Thymus (tissue), 11 donors: ENCODE measurements around the gene GLP1R. TPM values are rescaled to one million over a fixed set of nuclear protein-coding genes. Genes with fewer than 3 reads are reported as not detected.

Source experiments
- DNase-seq, 9 donors: peaks; one replicate each; pipeline ENCODE4 v3.0.0-alpha.2; 2013; ENCODE audit warnings: low spot score in 9 of 9, low read depth in 6 of 9, missing footprints in 1 of 9
- H3K27ac ChIP-seq, 2 donors: one replicate each; pipeline ENCODE4 v1.5.1; 2013; ENCODE audit warnings: control low read depth in 1 of 2, low read depth in 1 of 2, low read length in 1 of 2, mild to moderate bottlenecking in 1 of 2, moderate library complexity in 1 of 2
- H3K27me3 ChIP-seq, 2 donors: one replicate each; pipeline ENCODE4 v1.5.1; 2013; ENCODE audit warnings: low read length in 1 of 2; ENCODE audit not compliant: control insufficient read depth in 2 of 2, insufficient read depth in 1 of 2
- H3K36me3 ChIP-seq, 2 donors: one replicate each; pipeline ENCODE4 v1.5.1; 2013; ENCODE audit warnings: low read length in 1 of 2, mild to moderate bottlenecking in 1 of 2, moderate library complexity in 1 of 2; ENCODE audit not compliant: control insufficient read depth in 2 of 2, insufficient read depth in 2 of 2
- H3K4me1 ChIP-seq, 2 donors: one replicate each; pipeline ENCODE4 v1.5.1; 2013; ENCODE audit warnings: low read length in 2 of 2; ENCODE audit not compliant: control insufficient read depth in 2 of 2, insufficient read depth in 2 of 2
- H3K4me3 ChIP-seq, 2 donors: one replicate each; pipeline ENCODE4 v1.5.1; 2013; ENCODE audit warnings: low read length in 2 of 2, control low read depth in 1 of 2, mild to moderate bottlenecking in 1 of 2
- H3K9me3 ChIP-seq, 2 donors: one replicate each; pipeline ENCODE4 v1.5.1; 2013; ENCODE audit warnings: low read length in 1 of 2, mild to moderate bottlenecking in 1 of 2; ENCODE audit not compliant: control insufficient read depth in 2 of 2, insufficient read depth in 1 of 2
- WGBS: extraction: QIAGEN DNeasy Blood & Tissue Kit; methylation state at CpG from one replicate; pipeline ENCODE4 v1.1.7; 2013; 5-methylcytosine and 5-hydroxymethylcytosine counted together
- polyA plus RNA-seq: library from polyadenylated mRNA; stranded (reverse); fragments of 200-250 nt; gene quantifications from one replicate; pipeline ENCODE4 v1.2.3, GENCODE V29; 2013
- total RNA-seq: library from RNA; stranded (reverse); fragments of 120-200 nt; gene quantifications from one replicate; pipeline ENCODE4 v1.2.4, GENCODE V29; 2013
- donor health status: healthy.

Gene GLP1R
- total and polyA plus RNA-seq, 2 donors = under 0.01 to 0.07 TPM

DNA sequence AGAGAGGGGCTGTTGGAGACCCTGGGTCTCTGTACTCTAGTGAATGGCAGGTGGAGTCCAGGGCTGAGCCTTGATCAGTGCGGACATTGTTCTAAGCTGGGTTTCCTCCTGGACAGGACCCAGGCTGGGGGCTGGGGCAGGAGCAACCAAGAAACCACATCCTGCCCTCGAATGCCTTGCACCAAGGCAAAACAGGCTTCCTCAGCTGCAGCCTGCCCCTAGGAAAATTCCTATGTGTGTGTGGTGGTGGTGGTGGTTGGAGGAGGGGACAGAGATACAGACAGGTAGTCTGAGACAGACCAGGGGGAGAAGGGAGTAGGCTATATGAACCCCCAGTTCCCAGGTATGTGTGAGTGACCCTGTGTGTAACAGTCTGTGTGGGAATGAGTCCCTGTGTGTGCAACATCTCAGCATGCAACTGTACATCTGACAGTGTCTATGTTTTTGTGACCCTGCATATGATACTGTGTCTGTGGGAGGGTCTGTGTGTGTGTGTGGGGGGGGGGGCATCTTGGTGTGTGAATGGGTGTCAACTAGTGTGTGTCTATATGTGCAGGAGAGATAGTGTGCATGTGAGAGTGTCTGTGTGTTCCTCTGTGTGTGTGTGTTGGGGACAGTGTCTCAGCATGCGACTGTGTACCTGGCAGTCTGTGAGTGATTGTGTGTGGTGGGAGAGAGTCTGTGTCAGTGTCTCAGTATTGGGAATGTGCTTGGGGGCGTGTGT, 3.0 kb downstream of the GLP1R start:
- Histone ChIP-seq H3K9me3 (no peaks in the 10 kb centered on the region), H3K4me3 (no peak overlapping the region), H3K36me3 (no peaks in the 10 kb centered on the region), H3K27ac (no peak overlapping the region), H3K27me3 (peaks cover 26 to 63% of the 10 kb centered on the region in 2 donors), H3K4me1 (peaks cover 0 to 4% of the 10 kb centered on the region in 2 donors)
- DNase-seq = no peak
- 51% methylated on average over 4 of the region's 4 CpGs for WGBS

DNA sequence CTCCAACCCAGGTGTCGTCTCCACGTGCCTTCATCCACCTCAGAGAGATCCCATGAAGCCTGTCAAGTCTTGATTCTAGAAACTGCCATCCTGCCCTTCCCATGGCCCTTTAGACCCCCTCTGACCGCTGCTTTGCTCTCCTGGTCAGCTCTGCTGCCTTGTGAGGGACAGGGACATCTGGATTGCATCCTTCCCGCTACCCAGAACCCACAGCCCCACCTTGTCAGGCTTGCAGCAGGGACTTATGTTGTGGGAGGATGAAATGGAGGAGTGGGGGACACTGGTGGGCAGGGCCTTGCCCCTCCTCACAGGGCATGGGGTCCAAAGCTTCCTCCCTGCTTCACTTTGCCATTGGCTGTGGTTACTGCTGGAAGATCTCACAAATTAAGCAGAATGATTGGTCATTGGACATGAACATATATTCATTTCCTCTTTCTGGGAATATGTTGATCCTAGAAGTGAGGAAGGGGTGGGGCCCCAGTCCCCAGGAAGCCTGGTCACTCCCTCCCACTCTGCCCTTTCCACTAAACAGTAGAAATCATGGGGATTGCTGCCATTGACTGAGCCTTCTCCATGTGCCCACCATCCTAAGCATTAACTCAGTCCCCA, 4.5 kb downstream of the GLP1R start:
- peaks cover 12 to 47% of the 10 kb centered on the region in 2 donors for H3K27me3 ChIP-seq
- no peaks in the 10 kb centered on the region for H3K36me3 ChIP-seq
- no peak overlapping the region for H3K27ac ChIP-seq
- peaks cover 0 to 4% of the 10 kb centered on the region in 2 donors for H3K4me1 ChIP-seq
- H3K9me3 ChIP-seq = no peaks in the 10 kb centered on the region
- 96% methylated on average over 4 of the region's 4 CpGs for WGBS
- DNase-seq = no peak
- no peak overlapping the region for H3K4me3 ChIP-seq

DNA sequence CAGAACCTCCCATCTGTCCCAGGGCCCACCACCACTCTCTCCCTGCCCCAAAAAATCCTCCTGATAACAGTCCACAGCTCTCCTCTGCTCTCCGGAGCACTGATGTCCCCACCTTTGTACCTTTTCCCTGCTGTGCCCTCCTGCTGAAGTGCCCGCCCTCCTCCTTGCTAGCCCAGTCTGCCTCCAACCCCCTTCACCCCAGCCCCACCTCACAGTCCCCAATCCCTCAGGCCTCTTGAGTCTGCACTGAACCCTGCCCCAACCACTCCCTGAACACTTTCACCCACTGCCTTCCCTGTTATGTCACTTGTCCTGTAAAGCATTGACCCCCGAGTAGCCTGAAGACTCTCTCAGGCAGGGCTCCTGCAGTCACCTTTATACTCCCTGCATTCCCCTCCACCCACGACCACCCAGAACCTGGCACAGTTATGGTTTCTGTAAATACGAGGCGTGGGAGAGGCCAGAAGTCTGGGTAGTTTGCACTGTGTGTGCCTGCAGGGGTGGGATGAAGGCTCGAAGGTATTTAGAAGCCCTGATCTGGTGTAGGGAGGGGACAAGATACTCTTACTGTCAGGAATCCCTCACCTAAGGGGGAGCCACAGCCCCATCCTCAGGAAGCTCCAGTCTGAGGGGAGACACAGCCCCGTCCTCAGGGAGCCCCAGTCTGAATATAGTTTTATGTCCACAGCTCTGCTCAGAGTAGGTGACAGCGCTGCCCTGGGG, 5.4 kb downstream of the GLP1R start:
- peaks cover 5 to 38% of the 10 kb centered on the region in 2 donors for H3K27me3 ChIP-seq
- no peak overlapping the region for H3K27ac ChIP-seq
- no peaks in the 10 kb centered on the region for H3K36me3 ChIP-seq
- DNase-seq = no peak
- 92% methylated on average over 9 of the region's 9 CpGs for WGBS
- H3K4me1 ChIP-seq = no peaks in the 10 kb centered on the region
- H3K9me3 ChIP-seq = no peaks in the 10 kb centered on the region
- H3K4me3 ChIP-seq = no peak overlapping the region

DNA sequence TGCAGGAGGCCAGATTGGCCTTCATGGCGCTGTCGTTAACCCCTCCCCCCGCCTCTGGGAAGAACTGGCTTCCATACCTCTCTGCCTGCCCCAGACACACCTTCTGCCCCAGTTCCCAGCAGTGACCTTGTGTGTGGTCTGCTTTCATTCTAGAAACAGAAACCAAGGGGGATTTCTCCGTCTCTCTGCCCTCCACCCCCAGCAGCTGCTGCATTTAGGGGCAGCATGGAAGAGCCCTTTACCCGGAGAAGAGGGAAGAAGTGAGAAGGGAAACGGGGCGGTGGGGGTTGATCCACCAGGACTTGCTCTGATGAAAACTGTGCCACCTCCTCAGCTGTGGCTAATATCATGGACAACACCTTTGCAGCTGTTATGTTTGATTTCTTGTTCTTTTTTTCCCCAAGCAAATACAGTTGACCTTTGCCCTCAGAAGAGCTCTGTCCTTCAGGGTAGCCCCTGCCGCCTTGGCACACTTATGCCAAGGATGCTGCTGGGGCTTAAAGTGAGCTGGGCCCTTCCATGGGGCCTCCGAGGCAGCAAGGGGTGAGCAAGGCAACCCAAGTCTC, 6.1 kb downstream of the GLP1R start:
- WGBS = 95% methylated on average over 9 of the region's 9 CpGs
- H3K36me3 ChIP-seq = no peaks in the 10 kb centered on the region
- H3K4me1 ChIP-seq = no peaks in the 10 kb centered on the region
- DNase-seq = no peak
- H3K27me3 ChIP-seq = peaks cover 0 to 33% of the 10 kb centered on the region in 2 donors
- H3K27ac ChIP-seq = no peak overlapping the region
- no peak overlapping the region for H3K4me3 ChIP-seq
- H3K9me3 ChIP-seq = no peaks in the 10 kb centered on the region

DNA sequence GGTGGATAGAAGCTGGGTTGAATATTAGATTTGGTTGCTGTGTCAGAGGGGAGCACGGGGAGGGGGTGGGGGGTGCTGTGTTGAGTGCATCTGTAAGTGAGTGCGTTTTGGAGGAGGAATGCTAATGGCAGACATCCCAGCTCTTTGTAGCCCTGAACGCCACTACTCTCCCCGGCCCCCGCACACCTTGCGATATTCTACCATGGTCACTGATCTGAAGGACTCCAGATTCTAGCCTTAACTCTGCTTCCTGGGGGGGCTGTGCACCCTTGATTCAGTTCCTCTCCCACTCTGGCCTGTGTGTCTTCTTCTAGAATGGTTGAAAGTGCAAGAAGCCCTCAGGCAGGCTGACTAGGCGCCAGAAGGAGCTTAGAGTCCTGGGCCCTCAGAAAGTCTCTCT, 7.1 kb downstream of the GLP1R start:
- Histone ChIP-seq H3K36me3 (no peaks in the 10 kb centered on the region), H3K9me3 (no peaks in the 10 kb centered on the region), H3K27ac (no peak overlapping the region), H3K27me3 (peaks cover 0 to 27% of the 10 kb centered on the region in 2 donors), H3K4me3 (no peak overlapping the region), H3K4me1 (no peaks in the 10 kb centered on the region)
- 94% methylated on average over 7 of the region's 7 CpGs for whole genome bisulfite sequencing
- no peak for DNase-seq

DNA sequence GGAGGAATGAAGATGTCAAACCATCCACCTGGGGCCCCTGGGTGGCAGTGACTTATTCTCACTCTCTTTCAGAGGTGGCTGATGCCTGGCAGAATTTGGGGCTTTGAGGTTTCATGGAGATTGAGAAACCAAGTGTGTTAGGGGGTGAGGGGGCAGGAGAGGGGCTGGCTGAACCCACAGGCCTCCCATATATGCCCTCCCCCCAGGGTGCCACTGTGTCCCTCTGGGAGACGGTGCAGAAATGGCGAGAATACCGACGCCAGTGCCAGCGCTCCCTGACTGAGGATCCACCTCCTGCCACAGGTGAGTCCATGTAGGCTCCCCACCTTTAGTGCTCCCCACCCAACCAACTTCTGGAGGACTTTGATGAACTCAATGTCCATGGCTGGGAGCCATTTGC, 7.6 kb downstream of the GLP1R start:
- H3K4me3 ChIP-seq = no peak overlapping the region
- DNase-seq = no peak
- WGBS = 96% methylated on average over 5 of the region's 5 CpGs
- no peaks in the 10 kb centered on the region for H3K36me3 ChIP-seq
- H3K27ac ChIP-seq = no peak overlapping the region
- H3K27me3 ChIP-seq = peaks cover 0 to 28% of the 10 kb centered on the region in 2 donors
- H3K4me1 ChIP-seq = no peaks in the 10 kb centered on the region
- no peaks in the 10 kb centered on the region for H3K9me3 ChIP-seq

DNA sequence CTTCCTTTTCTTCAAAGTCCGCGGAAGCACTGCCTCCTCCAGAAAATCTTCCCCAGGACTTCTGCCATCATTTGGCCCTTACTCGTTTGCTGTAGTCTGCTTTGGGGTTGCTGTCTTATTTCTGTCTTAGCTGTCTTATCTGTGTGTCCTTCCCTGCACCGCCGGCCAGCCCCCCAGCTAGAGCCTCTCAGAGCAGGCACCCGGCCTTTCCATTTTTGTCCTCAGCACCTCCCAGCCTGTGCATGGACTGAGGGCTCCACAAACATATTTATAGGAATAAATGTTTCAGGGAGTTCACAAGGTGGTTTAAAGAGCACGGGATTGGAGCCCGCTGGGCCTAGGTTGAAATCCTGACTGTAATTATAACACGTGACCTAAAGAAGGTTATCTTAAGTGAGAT, 8.1 kb downstream of the GLP1R start:
- no peak overlapping the region for H3K27ac ChIP-seq
- 97% methylated on average over 9 of the region's 9 CpGs for WGBS
- H3K36me3 ChIP-seq = no peaks in the 10 kb centered on the region
- DNase-seq = no peak
- H3K4me1 ChIP-seq = no peaks in the 10 kb centered on the region
- H3K4me3 ChIP-seq = no peak overlapping the region
- H3K27me3 ChIP-seq = peaks cover 0 to 25% of the 10 kb centered on the region in 2 donors
- H3K9me3 ChIP-seq = no peaks in the 10 kb centered on the region

DNA sequence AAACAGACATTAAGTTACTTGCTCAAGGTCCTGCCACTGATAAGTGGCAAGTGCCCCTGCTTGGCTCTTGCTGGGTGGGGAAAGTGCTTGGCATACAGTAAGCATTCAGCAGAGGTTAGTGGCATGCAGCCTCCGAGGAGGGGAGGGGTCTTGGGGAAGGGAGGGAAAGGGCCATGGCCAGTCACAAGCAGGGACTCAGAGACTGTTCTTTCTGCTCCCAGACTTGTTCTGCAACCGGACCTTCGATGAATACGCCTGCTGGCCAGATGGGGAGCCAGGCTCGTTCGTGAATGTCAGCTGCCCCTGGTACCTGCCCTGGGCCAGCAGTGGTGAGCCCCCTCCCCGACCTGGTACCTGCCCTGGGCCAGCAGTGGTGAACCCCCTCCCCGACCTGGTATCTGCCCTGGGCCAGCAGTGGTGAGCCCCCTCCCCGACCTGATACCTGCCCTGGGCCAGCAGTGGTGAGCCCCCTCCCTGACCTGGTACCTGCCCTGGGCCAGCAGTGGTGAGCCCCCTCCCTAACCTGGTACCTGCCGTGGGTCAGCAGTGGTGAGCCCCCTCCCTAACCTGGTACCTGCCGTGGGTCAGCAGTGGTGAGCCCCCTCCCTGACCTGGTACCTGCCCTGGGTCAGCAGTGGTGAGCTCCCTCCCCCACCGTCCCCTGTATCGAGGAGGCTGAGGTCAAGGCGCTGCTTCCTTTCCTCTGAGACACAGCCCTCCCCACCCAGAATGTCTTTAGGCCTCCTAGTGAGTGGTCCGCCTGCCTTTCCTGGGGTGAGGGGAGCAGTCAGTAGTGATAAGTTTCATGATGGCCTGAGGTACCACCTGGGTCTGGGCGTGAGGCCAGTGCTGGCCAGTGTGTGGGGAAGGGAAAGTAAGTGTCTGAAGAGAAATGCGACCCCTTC, 8.9 kb downstream of the GLP1R start:
- 85% methylated on average over 17 of the region's 17 CpGs for WGBS

More for the DNA sequence above, 8.9 kb downstream of the GLP1R start:
- H3K36me3 ChIP-seq = no peaks in the 10 kb centered on the region
- peaks cover 0 to 28% of the 10 kb centered on the region in 2 donors for H3K27me3 ChIP-seq
- H3K4me1 ChIP-seq = no peaks in the 10 kb centered on the region
- no peak overlapping the region for H3K4me3 ChIP-seq
- H3K9me3 ChIP-seq = no peaks in the 10 kb centered on the region
- no peak overlapping the region for H3K27ac ChIP-seq
- no peak for DNase-seq
